Raji (cell line): ENCODE measurements around the gene ZBTB2.
A peak's percentile ranks its signal among the peaks of the same experiment; 100 is the strongest.

Experiments used
- POLR2A ChIP-seq: IDR thresholded peaks from 2 replicates; pipeline ENCODE4 v1.6.1; 2011; ENCODE audit warnings: low read depth, low read length, control low read depth; ENCODE audit not compliant: insufficient read depth

Gene ZBTB2

GRCh38 chr6:151391471-151392413 is at the start of gene ZBTB2:
TSS of gene ZBTB2 (minus strand) at chr6:151391559. CDS start at chr6:151373637, 17,922 bp downstream.
- peak; percentile 56 for TF ChIP-seq POLR2A

GRCh38 chr6:151440930-151441329 is 49.6 kb upstream of the ZBTB2 start:
- TF ChIP-seq POLR2A, result no peak

DNA sequence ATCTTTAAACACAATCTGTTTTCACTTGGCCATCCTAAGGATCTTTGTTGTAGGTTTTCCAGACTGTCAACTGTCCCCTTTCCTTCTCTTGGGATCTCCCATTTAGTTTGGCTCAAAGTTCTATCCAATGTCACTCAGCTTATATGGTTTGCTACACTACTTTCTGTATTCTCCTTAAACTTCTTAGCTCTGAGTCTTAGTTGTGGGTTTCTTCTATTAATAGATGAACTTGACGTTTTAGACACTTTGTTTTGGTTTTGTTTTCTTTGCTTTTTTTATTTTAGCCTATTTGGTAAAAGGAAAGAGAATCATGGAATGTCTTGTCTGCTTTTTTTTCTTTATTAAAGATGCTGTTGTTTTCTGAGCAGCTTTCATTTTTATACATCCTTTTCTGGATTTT is 49.1 kb upstream of the ZBTB2 start:
- TF ChIP-seq POLR2A, result no peak

GRCh38 chr6:151437401-151437800 is 46.0 kb upstream of the ZBTB2 start:
- TF ChIP-seq POLR2A, result no peak

DNA sequence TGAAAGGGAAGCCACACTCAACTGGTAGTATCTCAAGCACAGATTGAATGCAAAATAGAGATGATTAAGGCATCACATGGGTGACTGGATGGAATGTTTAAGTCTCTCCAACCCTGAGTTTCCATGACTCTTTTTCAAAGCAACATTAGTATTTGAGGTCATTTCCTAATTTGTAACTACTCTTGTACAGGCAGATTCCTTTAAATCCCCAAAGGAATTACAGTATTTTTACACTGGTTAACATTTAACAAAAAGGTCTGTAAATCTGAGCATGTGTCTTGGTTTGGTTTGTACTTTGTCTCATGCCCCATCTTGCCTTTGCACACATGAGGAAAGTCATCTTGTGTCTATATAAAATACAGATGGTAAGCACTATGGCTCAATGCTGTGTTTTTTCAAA is 45.4 kb upstream of the ZBTB2 start:
- TF ChIP-seq POLR2A, result no peak

DNA sequence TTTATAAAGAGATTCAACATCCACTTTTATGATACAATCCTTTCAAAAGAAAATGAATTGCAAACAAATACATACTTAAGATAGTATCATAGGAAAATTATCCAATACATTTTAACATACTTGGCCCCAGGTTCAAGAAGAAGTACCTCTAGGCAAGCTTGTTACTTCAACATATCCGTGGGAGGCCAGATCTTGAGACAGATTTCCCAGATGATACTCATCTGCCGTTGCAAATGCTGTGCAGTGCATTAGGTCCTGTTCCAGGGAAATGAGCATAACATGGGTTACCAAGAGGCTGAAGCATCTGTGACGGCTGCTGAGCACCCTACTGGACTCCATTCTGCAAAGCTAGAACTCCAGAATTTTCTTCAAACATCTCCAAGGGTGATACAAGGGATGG is 44.9 kb upstream of the ZBTB2 start:
- TF ChIP-seq POLR2A, result no peak

DNA sequence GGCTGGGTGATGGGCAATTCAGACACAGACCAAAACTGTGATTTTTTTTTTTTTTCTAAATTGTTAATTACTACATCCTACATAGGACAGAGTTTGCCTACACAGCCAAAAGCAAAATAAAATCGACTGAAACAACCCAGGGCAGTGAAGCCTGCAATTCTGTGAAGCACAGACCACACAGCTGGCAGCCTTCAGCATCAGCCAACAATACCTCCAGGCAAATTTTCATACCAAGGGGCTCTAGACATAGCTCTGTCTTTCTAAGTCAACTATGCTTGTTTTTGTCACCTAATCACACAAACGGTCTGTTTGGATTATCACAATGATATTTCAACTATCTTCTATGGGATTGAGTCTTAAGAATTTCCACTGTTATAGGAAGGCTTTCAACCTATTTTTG is 43.0 kb upstream of the ZBTB2 start:
- no peak for TF ChIP-seq POLR2A

DNA sequence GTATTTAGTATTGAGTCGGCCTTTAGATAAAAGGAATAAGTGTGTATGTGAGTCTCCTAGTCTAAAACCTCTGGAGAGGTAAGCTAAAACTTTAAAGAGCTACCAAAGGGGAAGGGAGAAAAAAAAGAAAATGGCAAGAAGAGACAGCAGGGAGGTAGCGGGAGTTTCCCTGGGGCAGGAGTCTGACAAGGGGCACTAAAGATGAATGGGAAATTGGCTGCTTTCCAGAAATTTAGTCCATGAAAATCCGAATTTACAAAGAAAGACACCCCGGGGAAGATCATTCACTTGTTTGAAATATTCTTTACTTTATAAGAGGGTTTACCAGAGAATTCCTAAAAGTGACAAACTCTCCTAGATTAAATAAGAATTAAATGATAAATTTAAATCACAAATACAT is 41.3 kb upstream of the ZBTB2 start:
- no peak for TF ChIP-seq POLR2A

- no peak for TF ChIP-seq POLR2A
These were observed 40.0 kb upstream of the ZBTB2 start for GRCh38 chr6:151431337-151431736.

DNA sequence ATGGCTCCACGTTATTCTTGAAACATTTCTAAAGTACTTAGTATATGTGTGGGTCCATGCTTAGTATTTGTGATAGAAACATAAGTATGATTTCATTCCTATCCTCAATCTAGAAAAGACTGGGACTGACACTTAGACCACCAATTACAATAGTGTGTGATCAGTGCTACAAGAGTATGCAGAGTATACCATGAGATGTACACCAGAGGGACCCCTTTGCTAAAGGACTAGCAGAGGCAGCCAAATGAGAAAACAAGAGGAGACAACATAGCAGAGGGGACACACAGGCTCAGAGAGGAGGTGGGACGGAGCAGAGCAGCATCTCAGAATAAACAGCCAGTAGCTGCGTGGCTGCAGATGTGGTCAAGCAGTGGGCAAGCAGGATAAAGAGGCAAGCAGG is 39.5 kb upstream of the ZBTB2 start:
- no peak for TF ChIP-seq POLR2A

DNA sequence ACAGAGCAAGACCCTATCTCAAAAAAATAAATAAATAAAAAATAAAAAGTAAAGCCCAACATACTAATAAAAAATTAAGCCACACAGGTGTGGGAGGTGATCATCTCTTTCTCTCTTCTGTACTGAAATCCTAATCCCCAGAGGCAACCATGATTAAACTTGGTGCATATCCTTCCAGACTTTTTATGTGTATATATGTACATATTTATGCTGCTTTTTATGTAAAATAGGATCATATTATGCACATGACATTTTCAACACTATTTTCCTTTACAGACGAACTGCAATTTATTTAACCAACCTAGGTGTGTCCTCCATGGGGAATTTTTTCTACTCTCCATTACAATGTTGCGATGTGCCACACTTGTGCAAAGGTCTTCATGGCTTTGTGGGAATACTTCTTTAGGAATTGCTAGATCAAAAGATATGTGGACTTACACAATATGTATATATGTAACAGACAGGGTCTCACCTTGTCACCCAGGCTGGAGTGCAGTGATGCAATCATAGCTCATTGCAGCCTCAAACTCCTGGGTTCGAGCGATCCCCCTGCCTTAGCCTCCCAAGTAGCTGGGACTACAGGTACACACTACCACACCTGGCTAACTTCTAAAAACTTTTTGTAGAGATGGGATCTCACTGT is 36.9 kb upstream of the ZBTB2 start:
- no peak for TF ChIP-seq POLR2A

GRCh38 chr6:151425561-151425960 is 34.2 kb upstream of the ZBTB2 start:
- no peak for TF ChIP-seq POLR2A

GRCh38 chr6:151422981-151423380 is 31.6 kb upstream of the ZBTB2 start:
- TF ChIP-seq POLR2A, result no peak

GRCh38 chr6:151417477-151417876 is 26.1 kb upstream of the ZBTB2 start:
- no peak for TF ChIP-seq POLR2A

GRCh38 chr6:151414641-151415260 is 23.4 kb upstream of the ZBTB2 start:
- TF ChIP-seq POLR2A, result no peak
